GM12878 (cell line): ENCODE measurements around the gene SCN11A. TPM values are rescaled to one million over a fixed set of nuclear protein-coding genes. Genes with fewer than 3 reads are reported as not detected.

Source experiments
- ATAC-seq: fragments of 200-7000 bp; cut with Tn5 transposase; 3 replicates; pipeline ENCODE4 v1.9.1; 2020; ENCODE audit warnings: mild to moderate bottlenecking, moderate library complexity
- BruUV-seq: library from RNA; stranded (reverse); fragments of 400-500 nt; replicated peaks from 2 replicates; lab custom pipeline; 2021; lab: Mats Ljungman, UMichigan
- CTCF ChIA-PET: fragments of 300-600 bp; sonication (Branson Sonifier 250); formaldehyde crosslinking; extraction: SDS; loops from one replicate; lab custom pipeline; 2021; ENCODE audit warnings: inconsistent platforms; lab: Yijun Ruan, JAX
- POLR2A ChIA-PET: fragments of 350-600 bp; formaldehyde crosslinking; extraction: SDS; loops from one replicate; lab custom pipeline; 2021; ENCODE audit warnings: inconsistent platforms; lab: Charles Lee
- RAD21 ChIA-PET: fragments of 300-600 bp; sonication (Branson Sonifier 250); formaldehyde crosslinking; loops from one replicate; lab custom pipeline; 2023; ENCODE audit warnings: antibody characterized with exemption; ENCODE audit not compliant: unreplicated experiment; lab: Charles Lee
- SMC1A ChIA-PET: fragments of 300-600 bp; sonication (Branson Sonifier 250); formaldehyde crosslinking; loops from one replicate; lab custom pipeline; 2023; ENCODE audit not compliant: unreplicated experiment, uncharacterized antibody; lab: Charles Lee
- DNase-seq: peaks from one replicate; pipeline ENCODE4 v3.0.0-alpha.2; 2011; ENCODE audit warnings: low read depth, low spot score
- FAIRE-seq: peaks from 3 replicates; lab custom pipeline; 2011; peaks lifted over from hg19 to GRCh38; lab: Jason Lieb, UNC
- H2AFZ ChIP-seq: 2 replicates; pipeline ENCODE4 v1.6.0; 2011; ENCODE audit warnings: low read depth, low read length, control low read depth; ENCODE audit not compliant: control insufficient read depth
- H3K27ac ChIP-seq: 2 replicates; pipeline ENCODE4 v1.5.1; 2011; ENCODE audit warnings: control low read depth; ENCODE audit not compliant: control insufficient read depth, insufficient read depth
- H3K27me3 ChIP-seq, 2 experiments: replicated peaks in 1 of 2; 2 replicates each; pipeline versions ENCODE4 v1.6.0 to v1.6.1; 2011; ENCODE audit warnings: low read length in 1 of 2; ENCODE audit not compliant: control insufficient read depth in 2 of 2, insufficient read depth in 2 of 2
- H3K36me3 ChIP-seq, 2 experiments: 2 replicates each; pipeline ENCODE4 v1.5.1; 2011; ENCODE audit warnings: low read length in 1 of 2; ENCODE audit not compliant: control insufficient read depth in 2 of 2, insufficient read depth in 2 of 2
- H3K4me1 ChIP-seq: 2 replicates; pipeline ENCODE4 v1.6.1; 2011; ENCODE audit warnings: mild to moderate bottlenecking, low read length, moderate library complexity, mixed read lengths; ENCODE audit not compliant: control insufficient read depth, insufficient read depth
- H3K4me2 ChIP-seq: 2 replicates; pipeline ENCODE4 v1.6.0; 2011; ENCODE audit warnings: control low read depth; ENCODE audit not compliant: control insufficient read depth, insufficient read depth
- H3K4me3 ChIP-seq: fragments of 200-600 bp; sonication (generic); 2 replicates; pipeline ENCODE4 v1.5.1; 2016
- H3K79me2 ChIP-seq: 2 replicates; pipeline ENCODE4 v1.6.0; 2011; ENCODE audit warnings: low read length; ENCODE audit not compliant: control insufficient read depth, insufficient read depth
- H3K9ac ChIP-seq: 2 replicates; pipeline ENCODE4 v1.8.0; 2011; ENCODE audit warnings: low read length, control low read depth, mixed read lengths; ENCODE audit not compliant: control insufficient read depth, insufficient read depth
- H3K9me3 ChIP-seq: replicated peaks from 3 replicates; pipeline ENCODE4 v1.5.1; 2011; ENCODE audit warnings: mild to moderate bottlenecking, low read length; ENCODE audit not compliant: control insufficient read depth, insufficient read depth
- H4K20me1 ChIP-seq: 2 replicates; pipeline ENCODE4 v1.6.0; 2011; ENCODE audit not compliant: control insufficient read depth, insufficient read depth
- CBX3 ChIP-seq: fragments of 200-600 bp; sonication (generic); IDR thresholded peaks from 2 replicates; pipeline ENCODE4 v1.6.1; 2016; ENCODE audit warnings: low read depth, borderline replicate concordance
- CEBPB ChIP-seq, 2 experiments: fragments of 150-350 bp in 1 of 2; IDR thresholded peaks; 2 replicates each; pipeline ENCODE4 v1.6.1; 2012 to 2014; ENCODE audit warnings: low read depth in 2 of 2, low read length in 2 of 2, borderline replicate concordance in 1 of 2, inconsistent platforms in 1 of 2
- CHD1 ChIP-seq: IDR thresholded peaks from 2 replicates; pipeline ENCODE4 v1.6.1; 2012; ENCODE audit warnings: low read depth, low read length, improper control_type of control experiment
- CREB1 ChIP-seq: IDR thresholded peaks from 2 replicates; pipeline ENCODE4 v1.6.1; 2012; ENCODE audit warnings: low read depth, mild to moderate bottlenecking, inconsistent platforms
- CREM ChIP-seq: IDR thresholded peaks from 2 replicates; pipeline ENCODE4 v1.6.1; 2014; ENCODE audit warnings: antibody characterized with exemption, low read depth
- GATAD2B ChIP-seq: fragments of 450-650 bp; conservative IDR thresholded peaks from 2 replicates; pipeline ENCODE4 v1.6.1; 2017; ENCODE audit warnings: low read depth, mild to moderate bottlenecking, moderate library complexity
- HDAC2 ChIP-seq: fragments of 200-600 bp; sonication (generic); IDR thresholded peaks from 2 replicates; pipeline ENCODE4 v1.6.1; 2017
- HSF1 ChIP-seq: fragments of 150-350 bp; IDR thresholded peaks from 2 replicates; pipeline ENCODE4 v1.6.1; 2014; ENCODE audit warnings: mild to moderate bottlenecking, low read depth, low read length
- NFXL1 ChIP-seq: fragments of 450-650 bp; IDR thresholded peaks from 2 replicates; pipeline ENCODE4 v1.6.1; 2017; ENCODE audit warnings: antibody characterized with exemption, mild to moderate bottlenecking, borderline replicate concordance
- NFYB ChIP-seq: IDR thresholded peaks from 2 replicates; pipeline ENCODE4 v1.6.1; 2011; ENCODE audit warnings: low read depth, mild to moderate bottlenecking, low read length, improper control_type of control experiment, moderate library complexity; ENCODE audit not compliant: insufficient read depth
- POLR2A ChIP-seq: IDR thresholded peaks from 2 replicates; pipeline ENCODE4 v1.6.1; 2011; ENCODE audit warnings: low read depth, mild to moderate bottlenecking, low read length
- STAT1 ChIP-seq: fragments of 450-650 bp; conservative IDR thresholded peaks from 2 replicates; pipeline ENCODE4 v1.6.1; 2014; ENCODE audit warnings: antibody characterized with exemption, mild to moderate bottlenecking
- TBL1XR1 ChIP-seq: IDR thresholded peaks from 2 replicates; pipeline ENCODE4 v1.6.1; 2012; ENCODE audit warnings: low read depth, low read length, improper control_type of control experiment
- TCF12 ChIP-seq: IDR thresholded peaks from 2 replicates; pipeline ENCODE4 v1.6.1; 2011; ENCODE audit warnings: low read depth, mild to moderate bottlenecking, low read length
- YY1 ChIP-seq: IDR thresholded peaks from 2 replicates; pipeline ENCODE4 v1.6.1; 2011; ENCODE audit warnings: low read depth, mild to moderate bottlenecking, low read length
- ZBTB4 ChIP-seq: fragments of 450-650 bp; formaldehyde crosslinking; IDR thresholded peaks from 2 replicates; pipeline ENCODE4 v1.4.0; 2022; ENCODE audit warnings: mild to moderate bottlenecking, moderate library complexity
- ZNF207 ChIP-seq: fragments of 450-650 bp; IDR thresholded peaks from 2 replicates; pipeline ENCODE4 v1.6.1; 2014; ENCODE audit warnings: antibody characterized with exemption, mild to moderate bottlenecking, borderline replicate concordance
- ZNF217 ChIP-seq: fragments of 450-650 bp; IDR thresholded peaks from 2 replicates; pipeline ENCODE4 v1.6.1; 2017; ENCODE audit warnings: antibody characterized with exemption, mild to moderate bottlenecking
- ZNF274 ChIP-seq: IDR thresholded peaks from one replicate; pipeline ENCODE4 v1.8.0; 2011; ENCODE audit not compliant: insufficient read length, insufficient read depth
- WGBS: methylation state at CpG from one replicate; pipeline ENCODE4 v1.1.6; 2016; ENCODE audit warnings: low lambda C conversion rate; ENCODE audit not compliant: insufficient replicate concordance, insufficient coverage; ENCODE audit errors: missing lambda C conversion rate; 5-methylcytosine and 5-hydroxymethylcytosine counted together
- in situ Hi-C: fragments of 300-500 bp; cut with MboI; formaldehyde crosslinking; loops from 9 replicates; pipeline ENCODE4 v1.14.3; 2018; ENCODE audit warnings: mixed read lengths
- intact Hi-C: fragments of 100-400 bp; cut with micrococcal nuclease; formaldehyde crosslinking; loops from one replicate; pipeline ENCODE4 v1.14.2; 2022; ENCODE audit not compliant: unreplicated experiment
- polyA plus RNA-seq, 11 experiments: library from polyadenylated mRNA; depleted of rRNA in 4 of 11; unstranded in 6 of 11; stranded (reverse) in 5 of 11; fragments of >200 nt; fragmentation: Nextera tagmentation in 4 of 11; fragmentation: Illumina TruSeq in 1 of 11; extraction: Ambion mirVana in 4 of 11; extraction: Trizol in 1 of 11; gene quantifications; 1 replicate in 1 of 11; 2 replicates in 10 of 11; pipeline versions ENCODE4 v1.2.1 to v1.2.3, GENCODE V29; 2011 to 2016; ENCODE audit warnings: inconsistent platforms in 2 of 11, missing spikeins in 2 of 11, low read depth in 1 of 11
- total RNA-seq, 4 experiments: library from RNA; depleted of rRNA in 3 of 4; stranded (reverse); fragments of >200 nt in 3 of 4; fragmentation: Illumina TruSeq in 1 of 4; extraction: Trizol in 1 of 4; gene quantifications; 2 replicates each; pipeline versions ENCODE4 v1.2.1 to v1.2.3, GENCODE V29; 2013 to 2021
- TF ChIP-seq, protein P1 (sequence below): fragments of 450-650 bp; IDR thresholded peaks from 2 replicates; pipeline ENCODE4 v1.6.1; 2017; ENCODE audit warnings: low read depth, mild to moderate bottlenecking, moderate library complexity

Gene SCN11A
- total and polyA plus RNA-seq, 10 of the 15 experiments (the other 5 are each of a cell fraction or from before 2014, with no cell fraction given): under 0.01 to 0.14 (median 0.03) TPM; not detected in 4

DNA sequence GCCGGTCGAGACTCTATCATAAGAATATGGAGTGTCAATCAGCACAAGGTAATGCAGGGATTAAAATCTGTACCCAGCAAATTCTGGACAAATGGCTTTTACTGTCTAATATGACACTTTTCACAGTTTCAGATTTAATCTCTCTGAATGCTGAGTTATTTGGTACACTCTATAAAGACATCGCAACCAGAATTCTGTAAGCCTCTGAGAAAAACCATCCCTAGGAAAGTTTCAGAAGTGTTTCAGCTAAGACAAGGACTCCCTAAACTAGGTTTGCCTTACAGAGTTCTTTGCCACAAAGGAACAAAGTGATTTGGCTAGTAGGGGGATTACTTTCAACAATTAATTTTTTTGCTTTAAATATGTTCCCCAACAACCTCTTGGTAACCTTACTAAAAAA is 11.4 kb upstream of the SCN11A start:
- FAIRE-seq (no peak), DNase-seq (no peak), ATAC-seq (no peak)
- no peaks in the 10 kb centered on the region; the same call in 1 of the 2 replicates for H3K79me2 ChIP-seq
- no peaks in the 10 kb centered on the region for H4K20me1 ChIP-seq
- H3K27me3 ChIP-seq: no peaks in the 10 kb centered on the region
- ChIA-PET CTCF (no interaction called here), SMC1A (no interaction called here), RAD21 (no interaction called here), POLR2A (no interaction called here)
- H3K9ac ChIP-seq: no peak overlapping the region
- TF ChIP-seq POLR2A: no peak
- no peak for TF ChIP-seq TCF12
- TF ChIP-seq CBX3: no peak
- TF ChIP-seq NFYB: no peak
- TF ChIP-seq, protein P1, sequence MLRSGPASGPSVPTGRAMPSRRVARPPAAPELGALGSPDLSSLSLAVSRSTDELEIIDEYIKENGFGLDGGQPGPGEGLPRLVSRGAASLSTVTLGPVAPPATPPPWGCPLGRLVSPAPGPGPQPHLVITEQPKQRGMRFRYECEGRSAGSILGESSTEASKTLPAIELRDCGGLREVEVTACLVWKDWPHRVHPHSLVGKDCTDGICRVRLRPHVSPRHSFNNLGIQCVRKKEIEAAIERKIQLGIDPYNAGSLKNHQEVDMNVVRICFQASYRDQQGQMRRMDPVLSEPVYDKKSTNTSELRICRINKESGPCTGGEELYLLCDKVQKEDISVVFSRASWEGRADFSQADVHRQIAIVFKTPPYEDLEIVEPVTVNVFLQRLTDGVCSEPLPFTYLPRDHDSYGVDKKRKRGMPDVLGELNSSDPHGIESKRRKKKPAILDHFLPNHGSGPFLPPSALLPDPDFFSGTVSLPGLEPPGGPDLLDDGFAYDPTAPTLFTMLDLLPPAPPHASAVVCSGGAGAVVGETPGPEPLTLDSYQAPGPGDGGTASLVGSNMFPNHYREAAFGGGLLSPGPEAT: no peak
- TF ChIP-seq HSF1: no peak
- no peak for TF ChIP-seq ZNF217
- TF ChIP-seq TBL1XR1: no peak
- no peak for TF ChIP-seq ZNF207
- no peak for TF ChIP-seq ZBTB4 (CRISPR knock-in tag)
- no peak for TF ChIP-seq HDAC2
- no peak for TF ChIP-seq CEBPB (IDR thresholded peaks at IDR 0.05; ENCODE audit: borderline replicate concordance in 1 of 2, low read depth in 2 of 2, low read length in 2 of 2)
- TF ChIP-seq CREM: no peak
- no peak for TF ChIP-seq STAT1
- TF ChIP-seq ZNF274: no peak
- no peak for TF ChIP-seq NFXL1
- no peak for TF ChIP-seq GATAD2B
- TF ChIP-seq CREB1: no peak
- no peak for TF ChIP-seq YY1
- no peak for TF ChIP-seq CHD1
- H3K9me3 ChIP-seq: no peaks in the 10 kb centered on the region
- H2AFZ ChIP-seq: no peak overlapping the region
- no peak overlapping the region for H3K4me2 ChIP-seq
- no peak overlapping the region for H3K4me3 ChIP-seq
- H3K4me1 ChIP-seq: no peaks in the 10 kb centered on the region
- in situ Hi-C loops: no loop called here
- no TSS peak for BruUV-seq
- 32% methylated on average over 3 of the region's 3 CpGs for WGBS
- intact Hi-C loops: no loop called here
- H3K36me3 ChIP-seq: 0 out of 4 replicates have a peak, but pooled peaks cover 0 to under 1% of the 10 kb centered on the region in 2 experiments
- no peak overlapping the region for H3K27ac ChIP-seq
